Measurements from ENCODE around the gene RILPL2. TPM values are rescaled to one million over a fixed set of nuclear protein-coding genes. Genes with fewer than 3 reads are reported as not detected.

Gene RILPL2
- total and polyA plus RNA-seq, 2 of the 13 experiments (the other 11 are each of a cell fraction or from before 2014, with no cell fraction given): 2.7 to 8.1 TPM

GRCh38 chr12:123396543-123396942, 39.9 kb downstream of the RILPL2 start (continued):
- TF ChIP-seq PRDM15 (CRISPR knock-in tag; IDR thresholded peaks at IDR 0.05) (no peak), ZFP82 (CRISPR knock-in tag; IDR thresholded peaks at IDR 0.05; ENCODE audit: borderline replicate concordance) (no peak), ZNF766 (CRISPR knock-in tag; IDR thresholded peaks at IDR 0.05; ENCODE audit: borderline replicate concordance) (no peak), AGO2 (optimal IDR thresholded peaks at IDR 0.05; ENCODE audit: low read depth, low read length) (no peak), ZFYVE20 (CRISPR knock-in tag; IDR thresholded peaks at IDR 0.05; ENCODE audit: borderline replicate concordance, low read depth) (no peak), POLR2A (IDR thresholded peaks at IDR 0.05; ENCODE audit: insufficient read depth in 1 of 2, low read depth in 2 of 2, low read length in 2 of 2) (no peak), MTA3 (CRISPR knock-in tag; IDR thresholded peaks at IDR 0.05) (no peak)

- Histone ChIP-seq H3K27ac (ENCODE audit: extremely low read length, insufficient read depth, low read length) (no peak overlapping the region), H4K20me1 (ENCODE audit: insufficient read depth, low read length) (no peaks in the 10 kb centered on the region), H2AFZ (ENCODE audit: low read length) (no peak overlapping the region), H3K36me3 (replicated peaks in 1 of 2; ENCODE audit: control insufficient read depth in 1 of 2, insufficient read depth in 2 of 2, low read length in 2 of 2) (peaks cover 29 to 70% of the 10 kb centered on the region in 2 experiments), H3K79me2 (ENCODE audit: insufficient read depth, low read length) (peaks cover 27% of the 10 kb centered on the region), H3K9ac (ENCODE audit: insufficient read depth, low read depth, low read length) (no peak overlapping the region), H3K27me3 (ENCODE audit: control insufficient read depth in 1 of 2, insufficient read depth in 2 of 2, low read length in 2 of 2) (no peaks in the 10 kb centered on the region), H3K4me3 (replicated peaks in 1 of 3; ENCODE audit: insufficient read depth in 1 of 3, low read depth in 2 of 3, low read length in 3 of 3) (no peak overlapping the region), H3K4me1 (ENCODE audit: insufficient read depth, low read length) (peaks cover 16% of the 10 kb centered on the region), H3K9me3 (ENCODE audit: low read length) (no peaks in the 10 kb centered on the region), H3K4me2 (ENCODE audit: low read depth, low read length) (no peak overlapping the region)
- BruUV-seq (replicated peaks): no TSS peak
- CTCF ChIA-PET (ENCODE audit: low intra/inter-chr PET ratio, low total read pairs): no interaction called here
- POLR2A ChIA-PET: no interaction called here
- TF ChIP-seq RCOR2 (CRISPR knock-in tag; IDR thresholded peaks at IDR 0.05): no peak
- no peak for TF ChIP-seq ZBTB39 (CRISPR knock-in tag; IDR thresholded peaks at IDR 0.05)
- TF ChIP-seq ZNF343 (CRISPR knock-in tag; IDR thresholded peaks at IDR 0.05): no peak
- no peak for TF ChIP-seq KLF15 (CRISPR knock-in tag; IDR thresholded peaks at IDR 0.05; ENCODE audit: borderline replicate concordance)
- in situ Hi-C loops (cut with HindIII; ENCODE audit: extremely low pct_ligation_motif_present, low pct_unique_long_range_greater_than_20kb) (no loop called here), intact Hi-C loops (cut with micrococcal nuclease; ENCODE audit: unreplicated experiment) (no loop called here)
- FAIRE-seq (no peak), DNase-seq (ENCODE audit: low spot score) (no peak), ATAC-seq (no peak)
- WGBS (ENCODE audit: low lambda C conversion rate): 96% methylated on average over 5 of the region's 5 CpGs
Observed at GRCh38 chr12:123395236-123395635, 41.2 kb downstream of the RILPL2 start.

Data from HepG2 (cell line).